Panc1 (cell line): Measurements from ENCODE around the gene HMCN2. TPM values are rescaled to one million over a fixed set of nuclear protein-coding genes. Genes with fewer than 3 reads are reported as not detected.

Experiments
- ATAC-seq: fragments of 200-7000 bp; cut with Tn5 transposase; 2 replicates; pipeline ENCODE4 v1.9.1; 2020; ENCODE audit warnings: mild to moderate bottlenecking, moderate library complexity
- BruUV-seq: library from RNA; stranded (reverse); fragments of 400-500 nt; replicated peaks from 2 replicates; lab custom pipeline; 2021; lab: Mats Ljungman, UMichigan
- CTCF ChIA-PET: fragments of 300-600 bp; sonication (Branson Sonifier 250); formaldehyde crosslinking; loops from one replicate; lab custom pipeline; 2022; ENCODE audit warnings: antibody characterized with exemption; lab: Charles Lee
- POLR2A ChIA-PET: fragments of 300-600 bp; sonication (Branson Sonifier 250); formaldehyde crosslinking; loops from one replicate; lab custom pipeline; 2022; ENCODE audit warnings: antibody characterized with exemption; lab: Charles Lee
- DNase-seq: peaks from one replicate; pipeline ENCODE4 v3.0.0-alpha.2; 2010; ENCODE audit warnings: low read depth, low spot score
- H3K27ac ChIP-seq: 2 replicates; pipeline ENCODE4 v1.5.1; 2011; ENCODE audit warnings: mild to moderate bottlenecking, low read length, inconsistent platforms
- H3K27me3 ChIP-seq: fragments of 200-500 bp; sonication (Bioruptor generic); 2 replicates; pipeline ENCODE4 v1.6.0; 2014; ENCODE audit warnings: low read length, inconsistent platforms; ENCODE audit not compliant: control insufficient read depth, insufficient read depth
- H3K36me3 ChIP-seq: fragments of 200-500 bp; sonication (Bioruptor generic); 2 replicates; pipeline ENCODE4 v1.5.1; 2014; ENCODE audit warnings: inconsistent platforms, mild to moderate bottlenecking, low read length, moderate library complexity; ENCODE audit not compliant: control insufficient read depth, insufficient read depth
- H3K4me1 ChIP-seq: 2 replicates; pipeline ENCODE4 v1.5.1; 2011; ENCODE audit warnings: inconsistent platforms, mild to moderate bottlenecking, low read length, moderate library complexity; ENCODE audit not compliant: control insufficient read depth, insufficient read depth
- H3K4me3 ChIP-seq, 2 experiments: 2 replicates each; pipeline ENCODE4 v1.5.1; 2011 to 2012; ENCODE audit warnings: low read depth in 2 of 2, low read length in 2 of 2, mild to moderate bottlenecking in 2 of 2, inconsistent platforms in 1 of 2, moderate library complexity in 1 of 2
- H3K9me3 ChIP-seq: fragments of 200-500 bp; sonication (Bioruptor generic); 2 replicates; pipeline ENCODE4 v1.5.1; 2014; ENCODE audit warnings: low read depth, mild to moderate bottlenecking, inconsistent platforms, low read length, moderate library complexity; ENCODE audit not compliant: control insufficient read depth, insufficient read depth
- POLR2AphosphoS5 ChIP-seq: IDR thresholded peaks from 2 replicates; pipeline ENCODE4 v1.6.1; 2012; ENCODE audit warnings: mild to moderate bottlenecking, low read depth, low read length, moderate library complexity
- REST ChIP-seq, 2 experiments: IDR thresholded peaks; 2 replicates each; pipeline ENCODE4 v1.6.1; 2011 to 2012; ENCODE audit warnings: low read depth in 2 of 2, control low read depth in 1 of 2, low read length in 1 of 2, mild to moderate bottlenecking in 1 of 2, moderate library complexity in 1 of 2; ENCODE audit not compliant: insufficient read depth in 1 of 2
- SIN3A ChIP-seq: IDR thresholded peaks from 2 replicates; pipeline ENCODE4 v1.6.1; 2012; ENCODE audit warnings: low read depth, mild to moderate bottlenecking, low read length, moderate library complexity, borderline replicate concordance; ENCODE audit not compliant: insufficient read depth
- TCF7L2 ChIP-seq: IDR thresholded peaks from 2 replicates; pipeline ENCODE4 v1.6.1; 2011; ENCODE audit warnings: mild to moderate bottlenecking, low read depth, low read length, inconsistent platforms
- in situ Hi-C: cut with HindIII; loops from 2 replicates; pipeline ENCODE4 v1.10.0; 2016; ENCODE audit warnings: low sequenced_read_pairs, low pct_unique_long_range_greater_than_20kb
- intact Hi-C: fragments of 100-400 bp; cut with micrococcal nuclease; formaldehyde crosslinking; loops from one replicate; pipeline ENCODE4 v1.10.0; 2022; ENCODE audit not compliant: unreplicated experiment
- total RNA-seq: library from RNA; stranded (reverse); gene quantifications from one replicate; pipeline ENCODE4 v1.2.1, GENCODE V29; 2021; ENCODE audit not compliant: unreplicated experiment
- TF ChIP-seq, protein P1 (sequence below): fragments of 450-650 bp; IDR thresholded peaks from 2 replicates; pipeline ENCODE4 v1.5.1; 2017; ENCODE audit warnings: mild to moderate bottlenecking

HMCN2 gene
- total RNA-seq, 1 experiment from 2014 or later, result 0.05 TPM

- H3K4me3 ChIP-seq, result no peak overlapping the region
- H3K4me1 ChIP-seq, result no peaks in the 10 kb centered on the region
- ChIA-PET CTCF (no interaction called here), POLR2A (no interaction called here)
- TF ChIP-seq, protein P1, sequence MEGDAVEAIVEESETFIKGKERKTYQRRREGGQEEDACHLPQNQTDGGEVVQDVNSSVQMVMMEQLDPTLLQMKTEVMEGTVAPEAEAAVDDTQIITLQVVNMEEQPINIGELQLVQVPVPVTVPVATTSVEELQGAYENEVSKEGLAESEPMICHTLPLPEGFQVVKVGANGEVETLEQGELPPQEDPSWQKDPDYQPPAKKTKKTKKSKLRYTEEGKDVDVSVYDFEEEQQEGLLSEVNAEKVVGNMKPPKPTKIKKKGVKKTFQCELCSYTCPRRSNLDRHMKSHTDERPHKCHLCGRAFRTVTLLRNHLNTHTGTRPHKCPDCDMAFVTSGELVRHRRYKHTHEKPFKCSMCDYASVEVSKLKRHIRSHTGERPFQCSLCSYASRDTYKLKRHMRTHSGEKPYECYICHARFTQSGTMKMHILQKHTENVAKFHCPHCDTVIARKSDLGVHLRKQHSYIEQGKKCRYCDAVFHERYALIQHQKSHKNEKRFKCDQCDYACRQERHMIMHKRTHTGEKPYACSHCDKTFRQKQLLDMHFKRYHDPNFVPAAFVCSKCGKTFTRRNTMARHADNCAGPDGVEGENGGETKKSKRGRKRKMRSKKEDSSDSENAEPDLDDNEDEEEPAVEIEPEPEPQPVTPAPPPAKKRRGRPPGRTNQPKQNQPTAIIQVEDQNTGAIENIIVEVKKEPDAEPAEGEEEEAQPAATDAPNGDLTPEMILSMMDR, result no peak
- no peak for TF ChIP-seq TCF7L2
- no peak for TF ChIP-seq SIN3A
- no peak for TF ChIP-seq POLR2AphosphoS5
- no peak for TF ChIP-seq REST (IDR thresholded peaks at IDR 0.05; ENCODE audit: insufficient read depth in 1 of 2, low read depth in 2 of 2, low read length in 1 of 2)
- in situ Hi-C loops, result no loop called here
- intact Hi-C loops, result no loop called here
- H3K27me3 ChIP-seq, result no peaks in the 10 kb centered on the region
- ATAC-seq, result no peak
- no TSS peak for BruUV-seq
- H3K36me3 ChIP-seq, result no peaks in the 10 kb centered on the region
- no peak for DNase-seq
- H3K27ac ChIP-seq, result no peak overlapping the region
- H3K9me3 ChIP-seq, result no peaks in the 10 kb centered on the region
Measured at GRCh38 chr9:130285271-130285670, 19.7 kb downstream of the HMCN2 start.

- intact Hi-C loops, result no loop called here
Measured at GRCh38 chr9:130286072-130286770, 20.7 kb downstream of the HMCN2 start.

More at GRCh38 chr9:130286072-130286770, 20.7 kb downstream of the HMCN2 start:
- no peaks in the 10 kb centered on the region for H3K9me3 ChIP-seq
- POLR2A ChIA-PET, result no interaction called here
- no TSS peak for BruUV-seq
- DNase-seq (no peak), ATAC-seq (no peak)
- no peak for TF ChIP-seq SIN3A
- TF ChIP-seq TCF7L2, result no peak
- TF ChIP-seq, protein P1, result no peak
- TF ChIP-seq POLR2AphosphoS5, result no peak
- TF ChIP-seq REST (IDR thresholded peaks at IDR 0.05; ENCODE audit: insufficient read depth in 1 of 2, low read depth in 2 of 2, low read length in 1 of 2), result no peak
- no peak overlapping the region for H3K27ac ChIP-seq
- H3K36me3 ChIP-seq, result no peaks in the 10 kb centered on the region
- in situ Hi-C loops, result no loop called here
- H3K4me3 ChIP-seq, result no peak overlapping the region
- CTCF ChIA-PET, result no interaction called here
- no peaks in the 10 kb centered on the region for H3K4me1 ChIP-seq
- H3K27me3 ChIP-seq, result no peaks in the 10 kb centered on the region
